Measurements from ENCODE around the gene EP400. TPM values are rescaled to one million over a fixed set of nuclear protein-coding genes. Genes with fewer than 3 reads are reported as not detected.

The EP400 gene
- total and polyA plus RNA-seq, 2 of the 8 experiments (the other 6 are each of a cell fraction or from before 2014, with no cell fraction given), result 13.1 to 69.7 TPM

- TF ChIP-seq CHD7 (IDR thresholded peaks at IDR 0.05; ENCODE audit: insufficient replicate concordance, low read length), result no peak
- no peak for TF ChIP-seq CEBPB (IDR thresholded peaks at IDR 0.05; ENCODE audit: low read depth, low read length)
- no peak for TF ChIP-seq JUND (IDR thresholded peaks at IDR 0.05; ENCODE audit: low read length)
- no peak for TF ChIP-seq YY1 (IDR thresholded peaks at IDR 0.05; ENCODE audit: low read depth, low read length)
- TF ChIP-seq E2F6 (IDR thresholded peaks at IDR 0.05), result no peak
- TF ChIP-seq GABPA (IDR thresholded peaks at IDR 0.05; ENCODE audit: borderline replicate concordance, insufficient read depth, low read length), result no peak
- TF ChIP-seq ATF3 (IDR thresholded peaks at IDR 0.05; ENCODE audit: insufficient read depth, low read depth, low read length), result no peak
- no peak for TF ChIP-seq POLR2AphosphoS5 (IDR thresholded peaks at IDR 0.05; ENCODE audit: low read depth, low read length)
- TF ChIP-seq BRCA1 (IDR thresholded peaks at IDR 0.05; ENCODE audit: low read depth, low read length), result no peak
- TF ChIP-seq SP4 (IDR thresholded peaks at IDR 0.05; ENCODE audit: low read length), result no peak
Observed at GRCh38 chr12:131989021-131989420, 39.3 kb downstream of the EP400 start (continued).

Measured in H1 (cell line).